NCI-H82 treated with DMSO at 0.1 percent for 48 hours (cell line): ENCODE measurements around the gene CSNK1G2.

Experiments used
- DNase-seq: peaks from one replicate; lab custom pipeline; 2025; ENCODE audit not compliant: unreplicated experiment; lab: John Stamatoyannopoulos, UW

The CSNK1G2 gene

GRCh38 chr19:1962674-1963073 is 21.7 kb downstream of the CSNK1G2 start:
- DNase-seq, result no peak

GRCh38 chr19:1967087-1967608 is 26.2 kb downstream of the CSNK1G2 start:
- DNase-seq, result no peak

DNA sequence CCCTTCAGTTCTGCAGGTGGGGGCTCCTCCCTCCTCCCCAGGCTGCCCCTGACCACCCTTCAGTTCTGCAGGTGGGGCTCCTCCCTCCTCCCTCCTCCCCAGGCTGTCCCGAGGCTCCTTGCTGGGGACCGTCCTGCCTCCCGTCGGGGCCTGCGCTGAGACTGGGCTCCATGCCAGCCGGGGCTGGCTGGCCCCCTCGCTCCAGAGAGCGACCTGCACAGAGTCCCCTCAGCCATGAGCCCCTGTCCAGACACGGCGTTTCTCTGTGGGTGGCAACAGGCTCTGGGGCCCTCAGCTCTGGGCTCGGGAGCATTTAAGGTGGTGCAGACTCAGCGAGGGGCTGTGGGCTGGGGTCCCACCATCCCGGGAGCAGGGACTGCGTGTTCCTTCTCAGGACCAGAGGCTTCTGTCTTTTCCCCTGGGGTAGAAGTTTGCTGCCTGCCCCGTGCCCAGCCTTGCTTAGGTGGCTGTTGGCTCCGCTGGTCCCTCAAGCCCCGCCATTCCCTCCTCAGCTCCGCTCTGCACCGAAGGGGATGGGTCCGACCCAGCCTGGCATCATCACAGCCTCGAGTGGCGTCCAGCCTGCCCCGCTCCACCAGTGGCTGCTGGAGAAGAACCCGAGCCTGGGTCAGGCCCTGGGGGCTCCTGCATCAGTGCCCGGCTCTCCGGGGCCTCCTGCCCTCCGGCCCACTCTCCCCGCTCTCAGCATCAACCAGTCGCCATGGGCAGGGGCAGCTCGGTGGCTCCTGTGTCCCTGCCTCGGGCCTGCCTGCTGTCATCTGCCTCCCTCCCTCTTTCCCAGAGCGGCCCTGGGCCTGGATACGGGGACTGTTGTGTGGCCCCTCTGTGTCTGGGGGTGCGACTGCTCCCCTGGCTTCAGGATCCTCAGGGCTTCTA is 27.6 kb downstream of the CSNK1G2 start:
- DNase-seq, result no peak

- no peak for DNase-seq
These were observed 28.4 kb downstream of the CSNK1G2 start for GRCh38 chr19:1969176-1970002.

- no peak for DNase-seq
These were observed 29.2 kb downstream of the CSNK1G2 start for GRCh38 chr19:1970003-1970805.

- DNase-seq, result no peak
These were observed 30.0 kb downstream of the CSNK1G2 start for GRCh38 chr19:1970806-1971502.

GRCh38 chr19:1974381-1975161 is 33.6 kb downstream of the CSNK1G2 start:
- DNase-seq, result no peak

- DNase-seq, result no peak
These were observed 34.1 kb downstream of the CSNK1G2 start for GRCh38 chr19:1975162-1975480.

- DNase-seq, result no peak
These were observed 36.1 kb downstream of the CSNK1G2 start for GRCh38 chr19:1977120-1977519.

- no peak for DNase-seq
These were observed 37.4 kb downstream of the CSNK1G2 start for GRCh38 chr19:1978346-1978894.

GRCh38 chr19:1979017-1979416 is 38.0 kb downstream of the CSNK1G2 start:
- DNase-seq, result no peak

GRCh38 chr19:1979642-1980041 is 38.7 kb downstream of the CSNK1G2 start:
- DNase-seq, result no peak

DNA sequence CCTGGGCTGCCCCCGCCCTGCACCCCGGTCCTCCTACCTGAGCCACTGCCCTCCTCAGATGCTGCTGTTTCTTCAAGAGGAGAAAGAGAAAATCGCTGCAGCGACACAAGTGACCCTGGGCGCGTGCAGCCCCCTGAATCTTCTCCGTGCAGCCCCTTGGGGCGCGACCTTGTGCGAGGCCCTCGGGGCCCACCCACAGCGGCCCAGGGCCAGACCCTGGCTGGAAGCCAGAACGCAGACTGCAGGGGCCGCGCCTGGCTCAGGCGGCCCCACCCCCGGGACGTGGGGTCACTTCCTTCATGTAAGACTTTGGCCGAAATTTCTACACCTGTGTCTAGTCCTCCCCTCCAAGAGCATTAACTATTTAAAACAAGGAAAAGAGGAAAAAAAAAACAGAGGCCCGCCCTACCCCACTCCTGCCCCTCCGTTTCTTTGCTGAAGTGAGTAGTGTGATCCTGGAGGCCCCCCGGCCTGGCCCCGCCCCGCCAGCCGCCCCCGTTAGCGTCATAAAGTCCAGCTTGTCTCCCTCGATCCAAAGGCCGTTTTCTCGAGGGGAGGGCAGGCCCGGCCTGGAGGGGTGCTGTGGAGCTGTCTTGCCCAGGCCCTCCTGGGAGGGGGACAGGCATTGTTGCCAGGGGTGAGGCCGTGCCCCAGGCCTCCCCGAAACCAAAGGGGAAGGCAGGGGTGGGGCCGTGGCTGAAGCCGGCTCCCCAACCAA is 39.3 kb downstream of the CSNK1G2 start:
- DNase-seq, result no peak

DNA sequence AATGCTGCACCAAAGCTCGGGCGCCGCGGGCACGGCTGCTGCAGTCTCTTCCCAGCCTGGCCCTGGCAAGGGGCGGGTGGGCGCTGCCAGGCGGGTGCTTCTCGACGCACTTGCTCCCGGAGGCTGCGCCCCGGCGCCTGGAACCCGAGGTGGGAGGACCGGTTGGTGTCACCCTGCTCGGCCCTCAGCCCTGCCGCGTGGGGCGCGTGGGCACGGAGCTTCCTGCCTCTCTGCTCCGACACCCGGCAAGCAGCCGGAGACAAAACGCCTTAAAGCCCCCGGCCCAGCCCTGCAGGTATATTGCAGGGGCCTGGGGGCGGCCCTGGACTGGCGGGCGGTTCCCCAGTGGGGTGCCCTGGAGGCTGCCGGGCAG is 39.8 kb downstream of the CSNK1G2 start:
- DNase-seq, result no peak

- no peak for DNase-seq
These were observed 40.3 kb downstream of the CSNK1G2 start for GRCh38 chr19:1981253-1981652.

- DNase-seq, result no peak
These were observed 43.4 kb downstream of the CSNK1G2 start for GRCh38 chr19:1984357-1984756.

GRCh38 chr19:1985588-1986356 is 44.8 kb downstream of the CSNK1G2 start:
- DNase-seq, result no peak
